ENCODE data around the gene AQP9.

- TF ChIP-seq POLR2A (IDR thresholded peaks at IDR 0.05) (no peak), EP300 (IDR thresholded peaks at IDR 0.05) (no peak)
Observed at GRCh38 chr15:58114388-58114787, 23.8 kb upstream of the AQP9 start.

Measured in tibial nerve (tissue), 3 donors.